HG03565 (cell line): ENCODE results near the gene IMPG1.

Experiments
- ATAC-seq: cut with Tn5 transposase; IDR thresholded peaks from one replicate; pipeline ENCODE4 v1.9.1; 2021; ENCODE audit warnings: mild to moderate bottlenecking, moderate library complexity; ENCODE audit not compliant: unreplicated experiment

The IMPG1 gene, protein sequence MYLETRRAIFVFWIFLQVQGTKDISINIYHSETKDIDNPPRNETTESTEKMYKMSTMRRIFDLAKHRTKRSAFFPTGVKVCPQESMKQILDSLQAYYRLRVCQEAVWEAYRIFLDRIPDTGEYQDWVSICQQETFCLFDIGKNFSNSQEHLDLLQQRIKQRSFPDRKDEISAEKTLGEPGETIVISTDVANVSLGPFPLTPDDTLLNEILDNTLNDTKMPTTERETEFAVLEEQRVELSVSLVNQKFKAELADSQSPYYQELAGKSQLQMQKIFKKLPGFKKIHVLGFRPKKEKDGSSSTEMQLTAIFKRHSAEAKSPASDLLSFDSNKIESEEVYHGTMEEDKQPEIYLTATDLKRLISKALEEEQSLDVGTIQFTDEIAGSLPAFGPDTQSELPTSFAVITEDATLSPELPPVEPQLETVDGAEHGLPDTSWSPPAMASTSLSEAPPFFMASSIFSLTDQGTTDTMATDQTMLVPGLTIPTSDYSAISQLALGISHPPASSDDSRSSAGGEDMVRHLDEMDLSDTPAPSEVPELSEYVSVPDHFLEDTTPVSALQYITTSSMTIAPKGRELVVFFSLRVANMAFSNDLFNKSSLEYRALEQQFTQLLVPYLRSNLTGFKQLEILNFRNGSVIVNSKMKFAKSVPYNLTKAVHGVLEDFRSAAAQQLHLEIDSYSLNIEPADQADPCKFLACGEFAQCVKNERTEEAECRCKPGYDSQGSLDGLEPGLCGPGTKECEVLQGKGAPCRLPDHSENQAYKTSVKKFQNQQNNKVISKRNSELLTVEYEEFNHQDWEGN

GRCh38 chr6:76072562-76072961 is at the start of gene IMPG1:
Gene IMPG1, minus strand, starts transcription at chr6:76072662. Its CDS starts 174 bp downstream, at chr6:76072488.
- ATAC-seq = no peak

DNA sequence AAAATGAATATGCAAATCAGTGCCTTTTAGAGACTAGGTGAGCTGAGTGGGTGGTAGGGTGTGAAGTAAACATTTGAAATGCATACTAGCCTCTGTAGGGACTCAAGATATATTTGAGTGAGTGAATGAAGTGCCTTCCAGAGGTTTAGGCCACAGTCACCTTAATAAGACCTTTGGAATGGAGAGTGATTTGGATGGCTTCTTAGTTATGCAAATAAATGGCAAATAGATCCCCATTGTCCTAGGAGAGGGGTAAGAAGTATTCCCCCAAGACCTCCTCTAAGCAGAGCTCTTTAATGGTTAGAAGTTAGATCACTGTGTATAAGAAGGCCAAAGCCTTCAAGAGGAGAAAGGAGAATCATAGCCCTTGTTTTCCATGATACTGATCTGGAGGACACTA is 47.8 kb upstream of the IMPG1 start:
- no peak for ATAC-seq

GRCh38 chr6:76073281-76073680 is 819 bp upstream of the IMPG1 start:
- no peak for ATAC-seq

DNA sequence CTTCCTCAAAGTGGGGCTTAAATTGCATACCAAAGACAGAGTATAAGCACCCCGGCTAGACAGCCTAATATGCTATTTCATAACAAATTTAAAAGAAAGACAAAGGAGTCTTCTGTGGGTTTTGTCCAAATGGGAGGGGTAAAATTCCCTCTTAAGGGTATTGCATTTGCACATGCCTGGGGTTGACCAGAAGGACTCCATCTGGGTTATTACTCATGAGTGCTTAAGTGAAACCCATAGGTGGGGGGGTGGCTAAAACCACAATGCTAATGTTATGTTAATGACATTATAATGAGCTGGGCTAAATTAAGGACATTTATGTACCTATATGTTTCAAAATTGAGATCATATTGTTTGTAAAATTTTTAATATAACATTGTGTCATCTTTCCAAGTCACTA is 15.0 kb downstream of the IMPG1 start:
- no peak for ATAC-seq

DNA sequence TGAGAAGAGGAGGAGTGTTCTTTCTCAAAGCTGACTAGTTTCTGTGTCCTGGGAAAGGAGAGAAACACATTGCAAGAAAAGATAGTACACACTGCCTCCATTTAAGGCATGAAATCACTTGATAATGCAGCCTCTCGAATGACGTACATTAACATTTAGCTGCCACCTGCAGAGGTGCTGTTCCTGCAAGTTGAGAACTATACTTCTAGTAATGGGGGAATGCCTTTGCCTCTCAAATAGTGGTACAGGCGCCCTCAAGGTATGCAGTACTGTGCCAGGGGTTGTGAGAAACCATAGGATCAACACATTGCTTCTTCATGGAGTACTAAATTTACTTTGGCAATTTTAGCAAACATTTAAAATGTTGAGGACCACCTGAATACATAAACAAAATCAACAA is 20.1 kb downstream of the IMPG1 start:
- no peak for ATAC-seq

DNA sequence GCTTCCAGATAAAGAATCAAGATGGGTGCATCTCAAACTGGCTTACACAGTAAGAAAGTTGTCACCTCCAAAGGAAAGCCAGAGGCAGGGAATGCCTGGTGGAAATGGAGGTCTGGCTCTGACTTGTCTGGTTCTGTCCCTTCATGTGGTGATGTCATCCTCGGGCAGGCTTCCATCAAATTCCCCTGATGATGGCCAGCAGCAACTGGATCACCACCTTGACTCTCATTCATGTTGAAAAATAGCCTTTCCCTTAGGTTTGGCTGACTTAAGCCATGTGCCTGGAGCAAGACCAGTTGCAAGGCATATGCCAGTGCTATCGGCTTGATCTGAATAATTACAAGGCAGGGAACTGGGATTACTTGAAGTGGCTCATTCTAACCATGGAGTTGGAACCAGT is 28.8 kb downstream of the IMPG1 start:
- no peak for ATAC-seq

GRCh38 chr6:76035713-76036112 is 36.7 kb downstream of the IMPG1 start:
- ATAC-seq = no peak

- ATAC-seq = no peak
These were observed 46.4 kb downstream of the IMPG1 start for GRCh38 chr6:76026101-76026500.

GRCh38 chr6:76014626-76015530 is 57.6 kb downstream of the IMPG1 start:
- no peak for ATAC-seq

DNA sequence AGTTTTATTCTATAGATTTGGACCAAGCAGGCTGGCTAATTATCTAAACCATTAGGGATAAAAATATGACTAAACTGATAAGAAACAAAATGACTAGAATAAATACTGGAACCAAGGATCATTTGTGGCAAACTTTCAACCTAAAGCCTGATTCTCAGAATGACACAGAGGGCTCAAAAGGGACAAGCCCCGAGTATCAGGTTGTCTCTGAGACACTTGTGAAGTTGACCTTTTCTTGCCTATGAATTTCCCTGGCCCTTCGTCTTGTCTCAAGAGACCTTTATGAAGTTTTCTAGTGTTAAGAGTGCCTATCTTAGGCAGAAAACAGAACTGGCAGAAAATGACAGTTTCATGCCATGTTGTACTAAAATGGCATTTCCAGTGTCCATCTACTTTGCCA is 68.3 kb downstream of the IMPG1 start:
- peak; percentile 55 for ATAC-seq

DNA sequence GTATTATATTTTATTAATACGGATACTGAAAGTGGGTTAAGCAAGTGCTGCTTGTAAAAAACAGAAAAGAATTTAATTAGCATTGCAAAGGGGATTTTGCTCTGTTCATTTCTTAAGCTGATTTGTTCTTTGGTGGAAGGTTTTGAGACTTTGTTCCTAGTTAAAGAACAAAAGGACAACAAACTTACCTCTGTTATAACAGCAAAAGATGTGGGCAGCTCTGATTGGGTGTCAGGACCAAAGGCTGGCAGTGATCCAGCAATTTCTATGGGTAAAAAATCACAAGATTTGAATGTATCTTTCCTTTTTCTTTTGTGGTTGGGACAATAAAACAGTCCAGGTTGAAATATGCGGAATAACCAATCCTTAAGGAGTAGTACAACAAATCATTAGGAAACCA is 68.8 kb downstream of the IMPG1 start:
- ATAC-seq = no peak

GRCh38 chr6:76003113-76003512 is 69.3 kb downstream of the IMPG1 start:
- ATAC-seq = no peak

DNA sequence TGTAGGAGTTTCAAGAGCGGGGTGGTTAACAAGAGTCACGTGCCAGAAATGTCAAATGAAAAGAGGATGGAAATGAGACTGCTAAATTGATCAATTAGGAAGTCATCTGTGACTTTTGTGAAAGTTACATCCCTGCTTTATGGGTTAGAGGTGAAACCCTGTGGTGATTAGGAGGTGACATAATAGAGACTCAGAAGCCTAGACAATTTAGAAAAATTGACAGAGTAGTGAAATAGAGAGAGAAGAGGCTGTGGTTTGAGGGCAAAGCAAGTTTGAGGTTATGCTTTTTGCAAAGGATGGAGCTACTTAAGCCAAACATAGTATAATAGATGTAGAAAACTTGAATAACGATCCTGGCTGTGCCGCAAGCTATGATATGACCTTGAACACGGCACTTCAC is 71.8 kb downstream of the IMPG1 start:
- no peak for ATAC-seq

- ATAC-seq = no peak
These were observed 74.8 kb downstream of the IMPG1 start for GRCh38 chr6:75997696-75998095.

GRCh38 chr6:75993236-75994162 is 79.0 kb downstream of the IMPG1 start:
- no peak for ATAC-seq

DNA sequence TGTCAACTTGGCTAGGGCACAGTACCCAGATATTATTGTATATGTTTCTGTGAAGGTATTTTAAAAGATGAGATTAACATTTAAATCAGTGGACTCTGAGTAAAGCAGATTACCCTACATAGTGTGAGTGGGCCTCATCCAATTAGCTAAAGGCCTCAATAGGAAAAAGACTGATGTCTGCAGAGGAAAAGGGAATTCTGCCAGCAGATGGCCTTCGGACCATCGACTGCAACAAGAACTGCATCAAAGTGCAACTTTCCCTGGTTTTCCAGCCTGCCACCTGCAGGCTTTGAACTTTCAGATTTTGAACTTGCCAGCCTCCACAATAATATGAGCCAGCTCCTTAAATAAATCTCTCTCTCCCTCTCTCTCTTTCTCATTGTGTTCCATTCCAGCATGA is 80.5 kb downstream of the IMPG1 start:
- no peak for ATAC-seq

DNA sequence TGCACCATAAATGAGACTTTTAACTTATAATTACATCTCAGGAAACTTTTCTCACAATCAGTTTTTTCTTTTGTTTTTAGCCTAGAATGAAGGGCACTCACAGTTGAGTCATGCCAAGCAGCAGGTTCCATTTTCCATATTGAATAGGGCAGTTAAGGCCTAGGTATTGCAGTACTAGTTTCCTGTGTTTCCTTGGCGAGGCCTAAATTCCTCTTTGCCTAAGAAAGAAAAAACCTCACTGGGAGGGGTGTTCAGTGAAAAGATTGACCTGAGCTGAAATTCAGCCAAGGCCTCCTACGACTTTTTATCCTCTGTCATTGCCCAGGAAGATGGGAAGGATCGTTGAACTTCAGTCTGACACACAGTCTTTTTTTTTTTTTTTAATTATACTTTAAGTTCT is 85.5 kb downstream of the IMPG1 start:
- no peak for ATAC-seq

- no peak for ATAC-seq
These were observed 96.6 kb downstream of the IMPG1 start for GRCh38 chr6:75975904-75976303.

DNA sequence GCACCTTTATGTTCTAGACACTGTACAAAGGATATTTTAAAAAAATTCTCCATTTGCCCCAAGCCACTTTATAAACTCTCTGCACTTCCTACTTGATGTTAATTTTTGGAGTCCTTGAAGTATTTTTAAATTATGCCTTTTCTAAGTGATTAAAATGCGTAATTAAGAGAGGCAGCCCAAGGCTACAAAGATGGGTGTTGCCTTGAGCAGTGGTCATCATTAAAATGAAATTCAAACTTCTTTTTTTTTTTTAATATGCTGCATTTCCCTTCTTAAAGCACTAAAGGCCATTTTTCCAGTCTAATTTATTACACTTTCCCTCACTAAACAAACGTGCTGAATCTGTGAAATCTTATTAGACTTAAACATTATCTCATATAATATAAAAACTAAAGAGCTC is 102.4 kb downstream of the IMPG1 start:
- ATAC-seq = no peak

GRCh38 chr6:75968143-75968542 is 104.3 kb downstream of the IMPG1 start:
- ATAC-seq = no peak
